Adrenal gland (tissue), 5 donors: ENCODE results near the gene LAMC2.

Experiments used
- CTCF ChIP-seq, 6 experiments: fragments of 450-650 bp in 4 of 6; fragments of 200-600 bp in 2 of 6; sonication (generic) in 1 of 6; IDR thresholded peaks; 1 replicate in 5 of 6; 2 replicates in 1 of 6; pipeline versions ENCODE4 v1.5.1 to v1.8.0; 2016 to 2021; ENCODE audit warnings: antibody characterized with exemption in 6 of 6, mild to moderate bottlenecking in 2 of 6, moderate library complexity in 1 of 6
- POLR2A ChIP-seq, 2 donors: fragments of 450-650 bp; IDR thresholded peaks; one replicate each; pipeline ENCODE4 v1.6.1; 2017; ENCODE audit warnings: antibody characterized with exemption in 2 of 2, mild to moderate bottlenecking in 2 of 2, moderate library complexity in 1 of 2
- donor health status: DM: no; HTN: no; CAD: no.

- TF ChIP-seq CTCF (IDR thresholded peaks at IDR 0.05) (no peak), POLR2A (IDR thresholded peaks at IDR 0.05) (no peak)
These were observed 20.6 kb downstream of the LAMC2 start for GRCh38 chr1:183206538-183207122.
